HG03039 (cell line): Measurements from ENCODE around the gene SPAG16.
"Not testable (repeated sequence)": the region's sequence is repeated elsewhere in the genome, so short reads cannot be mapped to it uniquely, and the experiment has no call there.

ENCODE experiments used
- ATAC-seq: cut with Tn5 transposase; IDR thresholded peaks from one replicate; pipeline ENCODE4 v1.9.1; 2021; ENCODE audit warnings: mild to moderate bottlenecking, moderate library complexity; ENCODE audit not compliant: unreplicated experiment

The SPAG16 gene

GRCh38 chr2:213688133-213688532 lies 403.9 kb downstream of the SPAG16 start:
- ATAC-seq = no peak

DNA sequence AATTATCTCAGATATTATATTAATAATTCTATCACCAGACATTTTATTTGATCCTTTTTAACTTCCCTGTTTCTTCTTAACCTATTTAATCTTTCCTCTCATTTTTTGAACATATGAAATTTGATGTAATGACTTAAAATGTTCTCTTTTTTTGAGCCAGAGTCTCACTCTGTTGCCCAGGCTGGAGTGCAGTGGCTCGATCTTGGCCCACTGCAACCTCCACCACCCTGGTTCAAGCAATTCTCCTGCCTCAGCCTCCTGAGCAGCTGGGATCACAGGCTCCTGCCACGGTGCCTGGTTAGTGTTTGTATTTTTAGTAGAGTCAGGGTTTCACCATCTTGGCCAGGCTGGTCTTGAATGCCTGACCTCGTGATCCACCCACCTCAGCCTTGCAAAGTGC lies 404.6 kb downstream of the SPAG16 start:
- not testable (repeated sequence) for ATAC-seq

GRCh38 chr2:213689585-213689984 lies 405.3 kb downstream of the SPAG16 start:
- no peak for ATAC-seq

DNA sequence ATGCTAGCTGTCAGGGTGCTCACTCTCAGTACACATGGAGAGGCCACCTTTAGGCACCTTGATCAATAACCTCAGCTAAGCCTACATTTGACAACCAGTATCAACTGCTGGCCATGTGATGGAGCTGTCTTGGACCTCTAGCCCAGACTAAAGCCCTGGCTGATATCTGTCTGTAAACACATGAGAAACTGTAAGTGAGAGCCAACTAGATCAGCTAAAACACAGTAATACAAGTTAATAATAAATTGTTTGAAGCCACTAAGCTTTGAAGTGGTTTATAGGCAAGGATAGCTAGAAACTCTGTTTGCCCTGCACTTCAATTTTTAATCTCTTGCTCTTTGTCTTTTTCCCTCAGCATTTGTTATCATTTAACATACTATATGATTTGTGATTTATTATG lies 407.1 kb downstream of the SPAG16 start:
- ATAC-seq = no peak

- peak; percentile 77 for ATAC-seq
These were observed 412.2 kb downstream of the SPAG16 start for GRCh38 chr2:213696442-213696841.

GRCh38 chr2:213701365-213701764 lies 417.1 kb downstream of the SPAG16 start:
- ATAC-seq = not testable (repeated sequence)

DNA sequence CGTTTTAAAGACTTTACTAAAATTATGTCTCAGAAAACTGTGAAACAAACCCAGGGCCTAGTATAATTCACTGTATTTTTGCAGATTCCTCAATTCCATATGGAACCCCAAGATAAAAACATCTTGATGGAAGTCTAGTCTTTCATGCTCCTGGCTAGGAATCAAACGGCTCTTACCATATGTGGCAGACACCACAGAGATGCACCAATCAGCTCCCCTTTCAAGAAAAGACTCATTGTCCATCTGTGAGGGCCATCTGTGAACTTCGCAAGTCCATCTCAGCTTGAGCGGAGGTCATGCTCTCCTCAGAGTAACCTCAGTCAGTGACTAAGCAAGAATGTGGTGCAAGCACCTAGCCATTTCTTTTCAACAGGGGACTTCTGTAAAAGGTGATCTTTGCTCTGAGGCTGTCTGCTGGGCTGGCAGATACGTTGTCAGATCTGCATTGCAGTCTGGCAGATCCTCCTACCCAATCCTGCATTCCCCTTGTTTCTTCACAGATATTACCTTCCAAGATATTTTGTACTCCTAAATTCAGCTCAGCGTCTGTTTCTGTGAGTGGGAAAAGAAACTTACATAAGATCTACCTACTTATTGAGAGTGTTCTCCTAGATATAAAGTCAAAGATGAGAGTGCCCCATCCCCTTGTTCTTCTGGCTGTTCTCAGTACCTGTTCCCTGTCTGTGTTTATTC lies 419.3 kb downstream of the SPAG16 start:
- ATAC-seq = no peak

DNA sequence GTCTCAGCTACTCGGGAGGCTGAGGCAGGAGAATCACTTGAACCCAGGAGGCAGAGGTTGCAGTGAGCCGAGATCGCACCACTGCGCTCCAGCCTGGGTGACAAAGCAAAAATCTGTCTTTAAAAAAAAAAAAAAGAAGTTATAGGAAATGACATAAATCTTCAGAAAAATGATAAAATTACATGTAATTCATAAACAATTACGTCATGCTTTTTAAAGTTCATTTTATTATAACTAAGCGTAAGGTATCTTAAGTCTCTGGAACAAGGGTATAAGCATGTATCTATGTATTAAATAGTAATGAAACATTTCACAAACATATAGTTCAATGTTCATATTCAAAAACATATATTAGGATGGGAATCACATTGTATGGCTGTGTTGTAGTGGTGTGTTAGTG lies 425.9 kb downstream of the SPAG16 start:
- ATAC-seq = no peak

- ATAC-seq = not testable (repeated sequence)
These were observed 434.1 kb downstream of the SPAG16 start for GRCh38 chr2:213718411-213718810.

DNA sequence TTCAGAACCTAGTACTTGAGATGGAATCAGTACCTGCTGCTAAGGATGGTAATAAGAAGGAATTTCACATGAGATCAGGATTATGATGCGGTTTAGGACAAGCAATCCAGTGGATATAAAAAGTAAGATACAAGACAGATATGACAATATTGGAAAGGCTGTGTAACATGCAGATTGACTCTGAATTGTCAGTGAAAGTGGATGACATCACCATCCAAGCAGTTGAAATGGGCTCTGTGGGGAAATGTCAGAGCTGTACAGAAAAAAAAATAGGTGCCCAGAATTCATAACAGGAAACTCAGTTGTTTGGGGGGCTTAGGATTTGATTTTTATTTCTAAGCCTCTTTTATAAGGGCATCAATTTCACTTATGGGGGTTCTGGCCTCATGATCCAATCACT lies 438.3 kb downstream of the SPAG16 start:
- ATAC-seq = no peak

DNA sequence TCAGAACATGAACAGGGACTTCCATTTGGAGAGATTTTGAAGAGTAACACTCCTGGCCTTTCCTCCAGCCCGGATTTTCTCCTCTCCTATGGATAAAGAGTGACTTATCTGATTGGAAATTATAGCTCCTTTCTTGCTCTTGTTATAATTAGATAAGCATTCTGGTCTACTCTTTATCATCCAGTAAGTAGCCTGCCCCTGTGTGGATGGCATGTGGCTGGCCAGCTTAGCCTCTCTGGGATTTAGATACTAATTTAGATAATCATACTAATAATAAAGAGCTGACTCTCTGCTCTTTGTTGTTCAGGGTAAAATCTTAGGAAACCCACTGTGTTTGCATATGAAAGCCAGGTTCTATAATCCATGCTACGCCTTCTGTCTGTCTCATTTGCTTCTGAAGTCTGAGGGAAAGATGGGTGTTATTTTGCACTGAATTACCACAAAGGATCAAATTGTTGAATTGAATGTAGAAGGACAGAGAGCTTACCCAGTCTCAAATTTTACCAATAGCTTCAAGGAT lies 438.8 kb downstream of the SPAG16 start:
- no peak for ATAC-seq

- no peak for ATAC-seq
These were observed 439.4 kb downstream of the SPAG16 start for GRCh38 chr2:213723707-213724106.

DNA sequence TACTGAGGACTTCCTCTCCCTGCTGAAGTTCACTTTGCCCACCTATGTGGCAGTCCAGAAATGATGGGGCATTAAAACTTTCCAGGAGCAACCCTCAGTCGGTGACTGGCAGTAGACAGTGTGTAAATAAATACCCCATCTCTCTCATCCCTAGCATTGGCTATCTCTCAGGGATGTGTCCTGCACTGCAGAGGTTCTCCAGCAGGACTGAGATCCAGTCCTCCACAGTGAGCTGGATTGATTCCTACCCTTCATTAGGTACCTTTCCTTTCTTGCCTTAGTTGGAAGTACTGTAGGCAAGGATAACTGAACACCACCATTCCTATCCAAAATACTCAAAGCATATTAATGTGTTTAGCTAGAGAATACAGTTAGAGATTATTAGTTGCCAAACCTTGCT lies 441.8 kb downstream of the SPAG16 start:
- no peak for ATAC-seq

DNA sequence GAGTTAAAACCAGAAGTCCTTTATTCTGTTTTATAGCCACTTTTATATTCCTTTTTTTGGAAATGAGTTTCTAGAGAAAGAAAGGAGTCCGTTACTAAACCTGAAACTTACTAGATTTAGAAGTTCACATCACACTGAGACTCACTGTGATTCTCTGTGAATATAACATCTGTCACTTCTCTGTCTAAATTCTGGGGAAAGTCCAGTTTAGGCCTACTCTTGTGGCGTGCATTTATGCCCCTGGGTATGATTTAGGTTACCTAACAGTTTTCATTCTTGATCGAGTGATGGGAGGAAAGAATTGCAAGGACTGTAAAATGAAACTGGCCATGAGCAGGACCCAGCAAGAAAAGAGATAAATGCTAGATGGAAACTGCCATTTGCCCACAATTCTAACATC lies 449.6 kb downstream of the SPAG16 start:
- ATAC-seq = peak; percentile 92

DNA sequence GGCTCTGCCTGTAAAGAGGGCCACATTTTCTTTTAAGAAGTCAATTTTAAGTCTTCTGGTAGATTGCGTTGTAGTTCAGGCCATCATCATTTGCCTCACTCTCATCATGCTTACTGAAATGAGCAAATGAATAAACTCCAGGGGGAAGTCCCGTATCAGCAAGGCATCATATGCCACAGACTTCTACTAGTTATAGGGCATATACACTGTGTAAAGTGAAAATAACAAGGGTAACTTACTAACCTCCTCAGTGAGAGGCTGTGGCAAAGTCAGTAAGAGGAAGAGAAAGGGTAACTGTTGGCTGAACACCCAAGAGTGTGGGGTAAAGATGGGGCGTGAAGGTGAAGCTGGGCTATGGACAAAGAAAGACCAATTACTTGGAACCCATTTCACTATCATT lies 456.2 kb downstream of the SPAG16 start:
- peak; percentile 87 for ATAC-seq

GRCh38 chr2:213751446-213751845 lies 467.2 kb downstream of the SPAG16 start:
- ATAC-seq = peak; percentile 96

- ATAC-seq = no peak
These were observed 468.3 kb downstream of the SPAG16 start for GRCh38 chr2:213752575-213752974.

GRCh38 chr2:213757525-213757924 lies 473.3 kb downstream of the SPAG16 start:
- no peak for ATAC-seq

DNA sequence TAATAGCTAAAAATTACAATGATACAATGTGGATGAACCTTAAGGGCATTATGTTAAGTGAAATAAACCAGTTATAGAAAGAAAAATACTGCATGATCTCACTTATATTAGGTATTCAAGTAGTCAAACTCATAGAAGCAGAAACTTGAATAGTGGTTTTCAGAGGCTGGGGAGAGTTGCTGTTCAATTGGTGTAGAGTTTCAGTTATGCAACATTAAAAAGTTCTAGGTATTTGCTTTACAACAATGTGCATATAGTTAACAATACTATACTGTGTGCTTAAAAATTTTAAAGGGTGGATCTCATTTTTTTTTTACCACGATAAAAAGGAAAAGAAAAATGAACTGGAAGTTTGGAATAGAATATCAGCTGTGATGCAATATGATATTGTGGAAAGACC lies 479.1 kb downstream of the SPAG16 start:
- ATAC-seq = no peak

- ATAC-seq = no peak
These were observed 479.7 kb downstream of the SPAG16 start for GRCh38 chr2:213763963-213764362.

DNA sequence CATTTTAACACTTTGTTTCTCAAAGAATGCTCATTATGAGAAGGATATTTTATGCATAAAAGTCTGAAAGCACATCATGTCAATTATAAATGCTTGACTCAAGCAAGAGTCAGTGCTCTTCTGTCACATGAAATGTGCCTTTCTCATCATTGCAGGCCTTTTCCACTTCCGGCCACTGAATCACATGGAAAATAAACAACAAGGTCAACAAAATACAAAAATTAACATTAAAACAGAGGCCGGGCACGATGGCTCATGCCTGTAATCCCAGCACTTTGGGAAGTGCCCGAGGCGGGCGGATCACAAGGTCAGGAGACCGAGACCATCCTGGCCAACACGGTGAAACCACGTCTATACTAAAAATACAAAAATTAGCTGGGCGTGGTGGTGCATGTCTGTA lies 480.6 kb downstream of the SPAG16 start:
- ATAC-seq = no peak

GRCh38 chr2:213766062-213766461 lies 481.8 kb downstream of the SPAG16 start:
- peak; percentile 38 for ATAC-seq

DNA sequence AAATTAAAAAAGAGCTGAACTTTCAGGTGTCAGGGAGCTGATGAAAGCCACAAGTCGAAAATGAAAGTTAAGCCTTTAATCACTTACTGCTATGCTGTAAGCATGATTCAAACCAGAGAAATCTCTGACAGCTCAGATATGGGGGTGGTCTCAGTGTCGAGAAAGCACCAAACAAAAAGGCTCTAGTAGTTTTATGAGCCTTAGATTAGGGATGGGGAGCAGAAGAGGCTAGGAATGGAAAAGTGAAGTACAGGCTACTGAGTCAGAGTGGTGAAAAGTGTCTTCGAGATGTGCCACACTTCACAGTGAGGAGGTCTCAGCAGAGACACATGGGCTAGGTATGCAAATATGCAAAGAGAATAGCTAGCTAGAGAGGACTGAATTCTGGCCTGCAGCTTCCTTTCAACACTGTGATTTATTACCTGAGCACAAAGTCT lies 482.2 kb downstream of the SPAG16 start:
- peak; percentile 95 for ATAC-seq
